SKM-1 treated with dmso at 0.1 percent for 144 hours (cell line): ENCODE measurements around the gene CDKN2B.
A peak's percentile ranks its signal among the peaks of the same experiment; 100 is the strongest.

Source experiments
- DNase-seq: peaks from one replicate; lab custom pipeline; 2025; ENCODE audit not compliant: unreplicated experiment; lab: John Stamatoyannopoulos, UW

Gene CDKN2B

GRCh38 chr9:22035591-22036011 is 26.5 kb upstream of the CDKN2B start:
- DNase-seq = no peak

DNA sequence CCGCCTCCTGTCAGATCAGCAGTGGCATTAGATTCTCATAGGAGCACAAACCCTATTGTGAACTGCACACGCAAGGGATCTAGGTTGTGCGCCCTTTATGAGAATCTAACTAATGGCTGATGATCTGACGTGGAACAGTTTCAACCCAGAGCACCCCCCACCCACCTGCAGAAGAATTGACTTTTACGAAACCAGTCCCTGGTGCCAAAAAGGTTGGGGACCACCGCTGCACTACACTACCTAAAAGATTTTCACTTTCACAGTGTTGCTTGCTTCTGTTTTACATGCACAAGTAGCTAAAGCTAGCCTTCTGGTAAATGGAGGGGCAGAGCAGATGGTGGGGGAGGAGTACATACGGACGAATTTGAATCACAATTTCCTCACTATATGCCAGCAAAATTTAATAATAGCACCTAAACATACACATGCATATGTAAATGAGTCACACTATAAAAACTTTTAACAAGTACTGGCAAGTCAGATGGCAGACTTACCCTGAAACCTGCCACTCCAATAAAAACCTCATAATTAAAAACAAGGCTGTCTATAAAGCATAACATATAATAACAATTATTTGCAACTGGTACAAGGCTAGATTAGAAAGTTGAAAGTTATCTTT is 24.0 kb upstream of the CDKN2B start:
- DNase-seq = no peak

GRCh38 chr9:22031655-22032411 is 22.7 kb upstream of the CDKN2B start:
- DNase-seq = peak; percentile 25

DNA sequence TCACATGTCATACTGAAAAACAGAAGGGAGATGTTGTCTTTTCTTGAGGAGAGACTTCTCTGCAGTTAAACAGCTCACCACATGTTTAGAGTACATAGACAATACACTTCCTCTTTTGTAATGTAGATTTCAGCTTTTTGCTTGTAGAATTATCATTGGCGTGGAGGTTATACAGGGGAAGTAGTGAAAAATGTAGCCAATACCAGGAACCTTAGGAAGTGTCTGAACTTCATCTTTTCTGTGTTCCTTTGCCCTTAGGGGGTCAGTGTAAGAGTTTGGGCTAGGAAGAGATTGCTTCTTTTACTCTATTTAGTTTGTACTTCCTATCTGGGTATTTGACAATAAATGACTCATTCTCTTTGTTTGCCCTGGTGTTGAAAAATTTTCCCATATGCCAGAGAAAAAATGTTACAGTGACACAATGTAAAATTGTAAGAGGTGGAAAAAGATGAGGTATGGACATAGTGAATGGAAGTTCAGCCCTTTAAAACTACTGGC is 21.0 kb upstream of the CDKN2B start:
- peak; percentile 98 for DNase-seq

GRCh38 chr9:22029231-22029630 is 20.1 kb upstream of the CDKN2B start:
- no peak for DNase-seq

DNA sequence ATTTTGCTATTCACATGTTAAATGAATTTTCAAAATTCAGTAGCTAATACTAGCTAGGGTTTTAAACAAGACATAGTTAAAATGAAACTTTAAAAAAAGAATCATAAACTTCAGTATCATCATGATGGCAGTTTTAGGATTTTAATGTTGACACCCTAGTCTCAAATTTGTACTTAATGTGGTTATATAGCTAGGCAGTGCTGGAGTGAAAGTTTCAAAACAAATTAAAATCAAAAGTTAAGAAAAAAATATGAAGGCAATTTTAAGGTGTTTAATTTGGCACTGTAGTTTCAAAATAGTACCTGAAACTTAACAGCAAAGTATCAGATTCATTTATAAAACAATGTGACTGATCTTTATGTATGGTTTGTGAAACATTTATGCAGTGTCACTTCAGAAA is 19.3 kb upstream of the CDKN2B start:
- no peak for DNase-seq

DNA sequence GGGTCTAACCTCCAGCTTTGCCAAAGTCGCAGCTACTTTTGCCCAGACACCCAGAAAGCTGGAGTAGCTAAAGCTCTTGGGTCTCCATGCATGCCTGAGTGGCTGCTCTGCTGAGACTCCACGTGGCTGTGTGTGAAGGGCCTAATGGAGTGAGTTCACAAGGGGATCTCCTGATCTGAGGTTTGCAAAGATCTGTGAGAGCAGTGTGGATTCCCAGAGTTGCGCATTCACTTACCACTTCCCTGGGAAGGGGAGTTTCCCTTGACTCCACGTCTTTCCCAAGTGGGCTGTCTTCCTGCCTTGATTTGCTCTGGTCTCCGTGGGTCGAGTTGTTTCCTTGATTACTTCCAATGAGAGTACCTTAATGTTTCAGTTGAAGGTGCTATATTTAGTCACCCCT is 17.6 kb upstream of the CDKN2B start:
- DNase-seq = no peak

- DNase-seq = no peak
These were observed 13.3 kb upstream of the CDKN2B start for GRCh38 chr9:22022396-22022795.

- DNase-seq = no peak
These were observed 1.9 kb upstream of the CDKN2B start for GRCh38 chr9:22010866-22011625.

GRCh38 chr9:22009506-22009867 is 382 bp upstream of the CDKN2B start:
- DNase-seq = no peak

DNA sequence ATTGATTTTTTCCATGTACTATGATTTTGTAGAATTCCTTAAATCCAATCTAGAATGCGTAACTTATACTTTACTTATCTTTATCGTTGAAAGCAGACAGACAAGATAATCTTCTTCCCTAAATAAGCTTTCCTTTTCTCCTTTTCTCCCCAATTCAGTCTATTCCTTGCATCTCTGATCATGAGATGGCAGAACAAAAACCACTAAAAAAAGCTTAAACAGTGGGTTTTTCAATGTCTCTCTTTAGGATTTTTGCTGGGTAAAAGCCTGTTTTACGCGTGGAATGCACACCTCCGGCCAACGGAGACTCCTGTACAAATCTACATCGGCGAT is 755 bp downstream of the CDKN2B start:
- no peak for DNase-seq

DNA sequence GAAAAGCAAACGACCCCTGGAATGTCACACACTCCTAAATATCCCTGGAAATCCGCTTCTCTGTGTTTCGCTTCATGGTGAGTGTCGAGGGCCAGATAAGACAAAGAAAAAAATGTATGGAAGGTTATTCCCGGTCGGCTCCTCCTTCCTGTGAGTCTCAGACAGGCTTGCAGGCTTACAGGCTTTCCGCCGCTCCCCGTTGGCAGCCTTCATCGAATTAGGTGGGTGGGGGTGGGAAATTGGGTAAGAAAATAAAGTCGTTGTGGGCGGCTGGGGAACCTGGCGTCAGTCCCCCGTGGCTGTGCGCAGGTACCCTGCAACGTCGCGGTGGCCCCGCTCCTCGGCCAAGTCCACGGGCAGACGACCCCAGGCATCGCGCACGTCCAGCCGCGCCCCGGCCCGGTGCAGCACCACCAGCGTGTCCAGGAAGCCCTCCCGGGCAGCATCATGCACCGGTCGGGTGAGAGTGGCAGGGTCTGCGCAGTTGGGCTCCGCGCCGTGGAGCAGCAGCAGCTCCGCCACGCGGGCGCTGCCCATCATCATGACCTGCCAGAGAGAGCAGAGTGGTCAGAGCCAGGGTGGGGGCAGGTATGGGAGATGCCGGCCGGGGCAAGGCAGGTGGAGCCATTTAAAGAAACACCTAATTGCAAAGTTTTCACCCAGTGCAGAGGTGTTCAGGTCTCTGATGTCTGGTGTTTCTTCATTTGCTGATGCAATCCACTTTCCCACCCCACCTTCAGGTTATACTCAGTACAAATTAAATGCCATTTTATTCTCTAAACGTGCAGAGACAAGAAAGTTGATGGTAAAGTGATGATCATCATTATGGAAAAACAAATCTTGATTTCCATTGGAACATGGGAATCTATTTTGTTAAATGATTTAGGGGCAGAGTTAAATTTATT is 3.2 kb downstream of the CDKN2B start:
- no peak for DNase-seq

DNA sequence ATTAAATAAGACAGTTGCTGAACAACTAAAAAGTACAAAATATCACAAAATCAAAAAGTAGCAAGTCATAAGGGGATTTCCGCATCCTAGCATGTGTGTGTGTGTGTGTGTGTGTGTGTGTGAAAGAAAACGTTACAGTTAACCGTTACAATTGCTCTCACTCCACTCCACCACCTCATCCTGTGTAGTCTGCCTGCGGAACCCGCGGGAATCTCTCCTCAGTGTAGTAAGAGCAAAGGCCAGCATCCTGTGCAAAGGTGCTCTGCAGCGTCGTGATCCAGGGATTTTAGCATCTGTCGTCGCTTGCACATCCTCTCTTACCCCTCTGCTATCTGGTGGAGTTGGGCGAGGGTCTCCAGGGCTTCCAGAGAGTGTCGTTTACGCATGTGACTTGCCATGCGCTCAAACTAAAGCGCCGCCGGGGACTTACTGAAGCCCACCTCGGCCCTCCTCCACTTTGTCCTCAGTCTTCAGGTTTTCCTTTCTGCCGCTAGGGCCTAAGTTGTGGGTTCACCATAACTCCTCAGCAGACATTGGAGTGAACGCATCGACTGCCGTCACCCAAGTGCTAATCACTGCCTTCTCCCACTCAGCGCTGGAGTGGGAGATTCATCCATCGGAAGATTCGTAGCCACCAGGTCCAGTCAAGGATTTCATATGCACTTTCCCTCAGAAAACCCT is 3.9 kb downstream of the CDKN2B start:
- no peak for DNase-seq

GRCh38 chr9:22002038-22002437 is 7.1 kb downstream of the CDKN2B start:
- DNase-seq = no peak

DNA sequence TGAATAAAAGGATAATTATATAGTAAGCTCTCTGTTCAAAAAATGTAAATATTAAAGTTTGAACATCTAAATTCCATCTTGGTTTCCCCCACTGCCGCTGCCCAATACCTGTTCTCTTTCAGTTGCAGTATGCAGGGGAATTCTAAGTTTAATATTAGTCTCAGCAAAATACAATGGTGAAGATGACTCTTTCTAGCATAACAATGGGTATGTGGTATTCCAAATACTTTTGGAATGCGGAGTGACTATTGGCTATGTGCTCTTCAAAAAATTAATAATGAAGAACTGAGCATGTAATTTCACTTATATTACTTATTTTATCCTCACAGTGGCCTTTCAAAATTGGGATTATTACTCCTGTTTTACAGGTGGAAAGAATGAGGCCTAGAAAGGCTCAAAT is 11.1 kb downstream of the CDKN2B start:
- DNase-seq = no peak

- DNase-seq = no peak
These were observed 11.6 kb downstream of the CDKN2B start for GRCh38 chr9:21997480-21997879.

DNA sequence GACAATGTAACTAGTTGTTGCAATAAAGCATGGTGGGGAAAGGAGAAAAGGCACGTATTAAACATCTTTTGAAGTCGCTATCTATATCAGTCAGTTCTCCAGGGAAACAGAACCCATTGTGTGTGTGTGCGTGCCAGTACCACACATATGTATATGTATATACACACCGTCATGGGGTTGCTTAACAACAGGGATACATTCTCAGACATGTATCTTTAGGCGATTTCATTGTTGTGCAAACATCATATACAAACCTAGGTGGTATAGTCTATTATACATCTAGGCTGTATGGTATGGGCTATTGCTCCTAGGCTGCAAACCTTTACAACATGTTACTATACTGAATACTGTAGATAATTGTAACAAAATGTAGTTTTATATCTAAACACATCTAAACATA is 12.2 kb downstream of the CDKN2B start:
- no peak for DNase-seq

DNA sequence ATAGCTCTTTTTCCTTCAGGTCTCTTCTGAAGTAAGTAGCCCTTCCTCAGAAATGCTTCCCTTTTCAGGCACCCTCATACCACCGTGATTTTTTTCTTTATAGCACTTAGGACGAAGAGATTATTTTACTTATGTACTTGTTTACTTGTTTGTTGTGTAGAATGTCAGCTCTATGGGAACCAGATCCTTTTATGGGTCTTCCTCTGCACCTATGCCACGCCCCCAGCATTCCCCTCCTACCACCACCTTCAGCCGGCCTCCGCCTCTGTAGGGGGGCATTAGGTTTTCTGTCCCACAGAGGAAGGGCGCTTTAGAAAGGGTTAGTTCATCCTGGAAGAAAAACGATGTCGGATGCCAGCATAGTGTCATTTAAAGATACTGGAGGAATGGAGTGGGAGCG is 12.7 kb downstream of the CDKN2B start:
- no peak for DNase-seq

DNA sequence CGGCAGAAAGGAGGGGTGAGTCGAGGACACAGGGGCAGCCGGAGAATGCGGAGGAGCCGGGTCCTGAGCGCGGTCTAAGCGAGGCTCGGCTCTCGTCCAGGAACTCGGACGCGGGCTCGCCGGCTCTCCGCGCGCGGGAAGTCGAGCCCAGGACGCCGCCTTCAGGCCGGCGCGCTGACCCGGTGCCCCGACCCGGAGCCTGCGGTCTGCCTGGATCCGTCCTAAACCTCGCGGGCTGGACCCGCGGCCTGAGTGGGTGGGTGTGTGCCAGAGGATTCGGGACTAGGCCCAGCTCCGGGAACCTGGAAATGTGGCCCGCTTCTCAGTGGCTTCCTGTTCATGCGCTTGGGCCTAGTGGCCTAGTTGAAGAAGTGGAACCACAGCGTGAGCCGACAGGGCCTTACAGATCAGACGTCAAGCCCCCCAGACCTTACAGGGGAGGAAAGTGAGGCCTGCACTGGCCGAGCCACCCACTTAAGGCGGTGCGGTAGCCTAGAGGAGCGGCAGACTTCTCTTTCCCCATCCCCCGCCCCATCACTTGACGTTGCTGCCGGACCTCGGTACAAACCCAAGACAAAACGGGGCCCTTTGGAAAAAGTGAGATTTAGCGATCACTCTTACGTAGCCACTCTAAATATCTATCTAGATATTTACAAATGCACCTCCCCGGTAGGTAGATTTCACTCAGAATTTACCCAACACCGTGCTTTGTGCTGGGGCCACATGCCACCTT is 13.3 kb downstream of the CDKN2B start:
- peak; percentile 48 for DNase-seq
